ENCODE results near the gene NCKIPSD. TPM values are rescaled to one million over a fixed set of nuclear protein-coding genes. Genes with fewer than 3 reads are reported as not detected.
A peak's percentile ranks its signal among the peaks of the same experiment; 100 is the strongest.

Gene NCKIPSD
- total RNA-seq, 3 donors from 2014 or later (not counting 1 experiment from before 2014, with no cell fraction given), result 12.2 to 14.1 (median 12.8) TPM

DNA sequence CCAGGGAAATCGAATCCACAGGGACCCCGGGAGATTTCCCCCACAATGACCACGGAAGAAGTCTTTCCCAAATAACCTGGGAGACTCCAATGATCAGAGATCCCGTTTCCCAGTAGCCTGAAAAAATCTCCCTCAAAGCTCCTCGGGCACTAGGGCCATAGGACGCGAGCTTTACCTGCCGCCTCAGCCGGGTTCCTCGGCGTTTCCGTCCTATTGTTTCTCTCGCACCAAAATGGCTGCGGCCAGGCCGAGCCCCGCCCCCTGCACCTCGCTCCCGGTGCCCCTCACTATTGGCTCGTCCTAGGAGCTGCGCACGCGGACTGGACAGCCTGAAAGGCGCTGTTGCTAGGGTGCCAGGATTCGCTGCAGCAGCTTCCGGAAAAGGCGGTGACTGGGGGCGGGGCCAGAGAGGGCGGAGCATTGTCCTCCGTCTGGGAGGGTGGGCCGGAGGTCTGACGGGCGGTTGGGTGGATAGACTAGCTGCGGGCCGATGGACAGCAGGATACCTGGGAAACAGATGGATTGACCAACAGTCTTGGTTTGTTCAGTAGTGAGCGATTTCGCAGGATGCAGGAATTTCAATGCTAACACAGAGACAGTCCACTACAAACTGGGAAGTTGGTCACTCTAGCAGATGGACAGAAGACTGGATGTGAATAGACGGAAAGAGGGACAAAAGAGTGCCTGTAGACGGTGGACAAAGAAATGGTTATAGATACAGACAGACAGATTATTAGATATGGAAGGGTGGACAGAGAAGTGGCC is 31.4 kb upstream of the NCKIPSD start, which contains the start of gene IP6K2:
TSS of gene IP6K2 (minus strand) at position 240 of the 765 bp plus-strand sequence. CDS start 21,930 bp downstream, outside the sequence.
- peak within 1 kb of the TSS; percentile 82 for H3K27ac ChIP-seq (ENCODE audit: low read length)
- Mint-ChIP-seq H3K9me3 (no peaks in the 10 kb centered on the region), H3K27ac (peak within 1 kb of the TSS; percentile 96), H3K27me3 (ENCODE audit: low read depth in 2 of 2) (peaks cover 0 to 5% of the 10 kb centered on the region in 2 donors), H3K4me3 (peak within 1 kb of the TSS; percentile 98), H3K4me1 (peaks cover 37 to 41% of the 10 kb centered on the region in 2 donors), H3K36me3 (no peaks in the 10 kb centered on the region)
- H3K36me3 ChIP-seq (ENCODE audit: control insufficient read depth, insufficient read depth, low read length), result peaks cover 3% of the 10 kb centered on the region
- DNase-seq (peak; percentile 98 to 99), ATAC-seq (peak; percentile 98 to 100 (median 99))
- H3K4me3 ChIP-seq (ENCODE audit: low read length), result peak within 1 kb of the TSS; percentile 97
- TF ChIP-seq, protein P1, sequence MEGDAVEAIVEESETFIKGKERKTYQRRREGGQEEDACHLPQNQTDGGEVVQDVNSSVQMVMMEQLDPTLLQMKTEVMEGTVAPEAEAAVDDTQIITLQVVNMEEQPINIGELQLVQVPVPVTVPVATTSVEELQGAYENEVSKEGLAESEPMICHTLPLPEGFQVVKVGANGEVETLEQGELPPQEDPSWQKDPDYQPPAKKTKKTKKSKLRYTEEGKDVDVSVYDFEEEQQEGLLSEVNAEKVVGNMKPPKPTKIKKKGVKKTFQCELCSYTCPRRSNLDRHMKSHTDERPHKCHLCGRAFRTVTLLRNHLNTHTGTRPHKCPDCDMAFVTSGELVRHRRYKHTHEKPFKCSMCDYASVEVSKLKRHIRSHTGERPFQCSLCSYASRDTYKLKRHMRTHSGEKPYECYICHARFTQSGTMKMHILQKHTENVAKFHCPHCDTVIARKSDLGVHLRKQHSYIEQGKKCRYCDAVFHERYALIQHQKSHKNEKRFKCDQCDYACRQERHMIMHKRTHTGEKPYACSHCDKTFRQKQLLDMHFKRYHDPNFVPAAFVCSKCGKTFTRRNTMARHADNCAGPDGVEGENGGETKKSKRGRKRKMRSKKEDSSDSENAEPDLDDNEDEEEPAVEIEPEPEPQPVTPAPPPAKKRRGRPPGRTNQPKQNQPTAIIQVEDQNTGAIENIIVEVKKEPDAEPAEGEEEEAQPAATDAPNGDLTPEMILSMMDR (IDR thresholded peaks at IDR 0.05), result no peak
- WGBS (ENCODE audit: insufficient coverage), result 2% methylated on average over 38 of the region's 38 CpGs
- intact Hi-C loops (cut with micrococcal nuclease), result loop anchor here (2.0 kb wide), 3 partner anchors 24 to 52 kb away; partner anchors contain the start of gene NCKIPSD
- H3K4me1 ChIP-seq (ENCODE audit: control insufficient read depth, insufficient read depth, low read length), result peaks cover 37% of the 10 kb centered on the region
- H3K27me3 ChIP-seq (ENCODE audit: control insufficient read depth, insufficient read depth, low read length), result no peaks in the 10 kb centered on the region
- no peaks in the 10 kb centered on the region for H3K9me3 ChIP-seq (ENCODE audit: control insufficient read depth, insufficient read depth, low read length)

DNA sequence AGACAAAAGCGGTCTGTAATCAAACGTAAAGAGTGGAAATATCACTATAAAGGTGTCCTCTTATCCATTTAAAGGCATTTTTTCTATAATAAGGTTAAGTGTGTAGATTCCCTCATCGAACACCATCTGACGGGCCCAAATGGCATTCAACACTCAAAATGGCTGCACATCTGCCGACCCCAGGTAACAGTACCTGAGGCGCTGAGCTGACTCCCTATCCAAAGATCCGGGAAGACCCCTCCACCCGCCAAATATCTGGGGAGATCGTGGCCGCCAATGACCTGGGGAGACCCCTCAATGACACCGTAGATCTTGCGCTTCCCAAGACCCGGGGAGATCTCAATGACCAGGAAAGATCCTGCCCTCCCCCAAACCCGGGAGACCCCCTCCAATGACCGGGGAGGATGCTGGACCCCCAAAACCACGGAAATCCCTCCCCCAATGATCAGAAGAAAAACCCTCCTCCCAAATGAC is 30.8 kb upstream of the NCKIPSD start:
- Histone ChIP-seq H3K4me1 (ENCODE audit: control insufficient read depth, insufficient read depth, low read length) (peaks cover 41% of the 10 kb centered on the region), H3K9me3 (ENCODE audit: control insufficient read depth, insufficient read depth, low read length) (no peaks in the 10 kb centered on the region), H3K27ac (ENCODE audit: low read length) (peak overlapping the region; percentile 82), H3K36me3 (ENCODE audit: control insufficient read depth, insufficient read depth, low read length) (peaks cover 7% of the 10 kb centered on the region), H3K4me3 (ENCODE audit: low read length) (peak overlapping the region; percentile 97), H3K27me3 (ENCODE audit: control insufficient read depth, insufficient read depth, low read length) (no peaks in the 10 kb centered on the region)
- Mint-ChIP-seq H3K4me1 (peaks cover 42 to 44% of the 10 kb centered on the region in 2 donors), H3K9me3 (no peaks in the 10 kb centered on the region), H3K27me3 (ENCODE audit: low read depth in 2 of 2) (peaks cover 0 to 5% of the 10 kb centered on the region in 2 donors), H3K27ac (peak overlapping the region; percentile 96), H3K36me3 (no peaks in the 10 kb centered on the region), H3K4me3 (peak overlapping the region; percentile 98)
- no peak for ATAC-seq
- WGBS (ENCODE audit: insufficient coverage), result 0% methylated on average over 14 of the region's 16 CpGs
- intact Hi-C loops (cut with micrococcal nuclease), result loop anchor here (2.0 kb wide), 3 partner anchors 24 to 52 kb away; partner anchors contain the start of gene NCKIPSD
- TF ChIP-seq, protein P1 (IDR thresholded peaks at IDR 0.05), result no peak
- DNase-seq, result peak; percentile 23 to 59

DNA sequence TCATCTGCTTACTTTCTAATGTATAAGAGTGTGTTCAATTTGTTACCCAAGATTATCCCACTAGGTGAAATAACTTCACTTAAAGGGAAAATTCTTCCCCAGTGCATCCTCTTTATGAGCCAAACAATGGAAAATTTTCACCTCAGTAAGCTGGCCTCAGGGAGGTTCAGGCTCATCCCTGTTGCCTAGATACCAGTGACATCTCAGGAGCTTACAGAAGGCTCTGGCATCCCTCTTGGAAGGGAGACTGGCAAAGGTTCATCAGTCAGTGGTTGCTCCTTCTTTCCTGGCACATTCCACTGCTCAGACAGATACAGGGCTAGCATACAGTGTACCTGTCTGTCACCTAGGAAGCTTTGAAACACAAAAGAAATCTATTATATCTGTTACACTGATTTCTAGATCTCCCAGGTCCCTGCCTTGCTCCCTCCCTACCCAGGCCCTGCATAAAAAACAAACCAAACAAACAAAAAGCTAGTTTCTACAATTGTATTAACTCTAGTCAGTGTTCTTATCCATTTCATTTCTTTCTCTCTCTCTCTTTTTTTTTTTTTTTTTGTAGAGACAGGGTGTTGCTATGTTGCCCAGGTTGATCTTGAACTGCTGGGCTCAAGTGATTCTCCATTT is 29.6 kb upstream of the NCKIPSD start:
- Histone ChIP-seq H3K36me3 (ENCODE audit: control insufficient read depth, insufficient read depth, low read length) (peaks cover 16% of the 10 kb centered on the region), H3K27ac (ENCODE audit: low read length) (no peak overlapping the region), H3K9me3 (ENCODE audit: control insufficient read depth, insufficient read depth, low read length) (no peaks in the 10 kb centered on the region), H3K27me3 (ENCODE audit: control insufficient read depth, insufficient read depth, low read length) (no peaks in the 10 kb centered on the region), H3K4me3 (ENCODE audit: low read length) (no peak overlapping the region), H3K4me1 (ENCODE audit: control insufficient read depth, insufficient read depth, low read length) (peaks cover 41% of the 10 kb centered on the region)
- intact Hi-C loops (cut with micrococcal nuclease), result no loop called here
- Mint-ChIP-seq H3K4me1 (peaks cover 49 to 53% of the 10 kb centered on the region in 2 donors), H3K4me3 (peak overlapping the region; percentile 98), H3K36me3 (no peaks in the 10 kb centered on the region), H3K27ac (peak overlapping the region; percentile 96), H3K27me3 (ENCODE audit: low read depth in 2 of 2) (peaks cover 0 to 2% of the 10 kb centered on the region in 2 donors), H3K9me3 (no peaks in the 10 kb centered on the region)
- DNase-seq, result no peak
- TF ChIP-seq, protein P1 (IDR thresholded peaks at IDR 0.05), result no peak
- no peak for ATAC-seq
